Medulla oblongata (tissue), 1 donor: ENCODE data around the gene MYOCOS.
"Not testable (repeated sequence)": the region's sequence is repeated elsewhere in the genome, so short reads cannot be mapped to it uniquely, and the experiment has no call there.

Experiments used
- DNase-seq: peaks from one replicate; pipeline ENCODE4 v3.0.0-alpha.2; 2015; ENCODE audit errors: extremely low spot score

MYOCOS gene

GRCh38 chr1:171625225-171625624, 3.2 kb downstream of the MYOCOS start:
- DNase-seq, result no peak

- no peak for DNase-seq
Observed at GRCh38 chr1:171627020-171627419, 5.0 kb downstream of the MYOCOS start.

GRCh38 chr1:171628225-171628624, 6.2 kb downstream of the MYOCOS start:
- no peak for DNase-seq

GRCh38 chr1:171635661-171636060, 13.6 kb downstream of the MYOCOS start:
- DNase-seq, result no peak

GRCh38 chr1:171636141-171636540, 14.1 kb downstream of the MYOCOS start:
- no peak for DNase-seq

- DNase-seq, result no peak
Observed at GRCh38 chr1:171637928-171638576, 16.0 kb downstream of the MYOCOS start.

- no peak for DNase-seq
Observed at GRCh38 chr1:171640225-171640624, 18.2 kb downstream of the MYOCOS start.

GRCh38 chr1:171641076-171641864, 19.2 kb downstream of the MYOCOS start:
- no peak for DNase-seq

- DNase-seq, result no peak
Observed at GRCh38 chr1:171642197-171642596, 20.2 kb downstream of the MYOCOS start.

GRCh38 chr1:171643156-171643555, 21.1 kb downstream of the MYOCOS start:
- no peak for DNase-seq

- DNase-seq, result peak; percentile 90
Observed at GRCh38 chr1:171644805-171645483, 22.9 kb downstream of the MYOCOS start.

GRCh38 chr1:171645553-171646248, 23.7 kb downstream of the MYOCOS start:
- peak; percentile 80 for DNase-seq

GRCh38 chr1:171646249-171646560, 24.2 kb downstream of the MYOCOS start:
- no peak for DNase-seq

GRCh38 chr1:171652234-171652822, 30.3 kb downstream of the MYOCOS start, which contains the start of gene MYOC:
Gene MYOC (minus strand): TSS chr1:171652688. CDS start chr1:171652611, 77 bp downstream.
- no peak for DNase-seq

GRCh38 chr1:171653796-171654195, 31.8 kb downstream of the MYOCOS start:
- DNase-seq, result no peak

GRCh38 chr1:171654201-171654941, 32.3 kb downstream of the MYOCOS start:
- DNase-seq, result peak; percentile 22

- DNase-seq, result peak; percentile 45
Observed at GRCh38 chr1:171654942-171655745, 33.1 kb downstream of the MYOCOS start.

- no peak for DNase-seq
Observed at GRCh38 chr1:171655746-171656116, 33.7 kb downstream of the MYOCOS start.

GRCh38 chr1:171656206-171656605, 34.2 kb downstream of the MYOCOS start:
- DNase-seq, result not testable (repeated sequence)

GRCh38 chr1:171661076-171661650, 39.1 kb downstream of the MYOCOS start:
- DNase-seq, result no peak
